ENCODE results near the gene SLC35A2.

DNA sequence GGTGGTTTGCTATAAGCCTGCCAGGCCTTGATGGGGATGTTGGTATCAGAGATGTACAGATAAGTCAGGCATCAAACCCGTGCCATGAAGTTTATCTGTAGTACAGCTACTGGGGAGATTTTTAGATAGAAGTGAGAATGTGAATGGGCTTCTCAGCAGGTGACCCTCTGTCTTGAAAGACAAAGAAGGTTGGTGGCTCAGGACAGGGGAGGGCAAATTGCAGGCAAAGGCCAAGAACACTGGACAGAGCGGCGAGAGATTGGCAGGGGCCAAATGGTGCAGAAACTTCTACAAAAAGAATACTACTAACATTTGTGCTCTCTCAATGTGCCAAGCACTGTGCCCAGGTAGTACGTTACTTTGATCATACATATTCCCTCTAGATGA, 9.3 kb upstream of the SLC35A2 start:
- TF ChIP-seq CTCF (IDR thresholded peaks at IDR 0.05; ENCODE audit: low read length) (no peak), EZH2 (IDR thresholded peaks at IDR 0.05; ENCODE audit: borderline replicate concordance, low read length) (no peak)
